Glomerular endothelial cell (primary cell): ENCODE data around the gene ABCB8. TPM values are rescaled to one million over a fixed set of nuclear protein-coding genes. Genes with fewer than 3 reads are reported as not detected.

Experiments
- DNase-seq: peaks from one replicate; pipeline ENCODE4 v3.0.0-alpha.2; 2011; ENCODE audit warnings: low read depth, low spot score; ENCODE audit errors: extremely low read depth
- total RNA-seq: library from RNA; depleted of rRNA; stranded (reverse); fragments of >200 nt; gene quantifications from 2 replicates; pipeline ENCODE4 v1.2.3, GENCODE V29; 2015

Gene ABCB8
- total RNA-seq, 1 donor from 2014 or later, result 47.5 TPM

- no peak for DNase-seq
Measured at GRCh38 chr7:151056666-151057505, 28.6 kb downstream of the ABCB8 start.

DNA sequence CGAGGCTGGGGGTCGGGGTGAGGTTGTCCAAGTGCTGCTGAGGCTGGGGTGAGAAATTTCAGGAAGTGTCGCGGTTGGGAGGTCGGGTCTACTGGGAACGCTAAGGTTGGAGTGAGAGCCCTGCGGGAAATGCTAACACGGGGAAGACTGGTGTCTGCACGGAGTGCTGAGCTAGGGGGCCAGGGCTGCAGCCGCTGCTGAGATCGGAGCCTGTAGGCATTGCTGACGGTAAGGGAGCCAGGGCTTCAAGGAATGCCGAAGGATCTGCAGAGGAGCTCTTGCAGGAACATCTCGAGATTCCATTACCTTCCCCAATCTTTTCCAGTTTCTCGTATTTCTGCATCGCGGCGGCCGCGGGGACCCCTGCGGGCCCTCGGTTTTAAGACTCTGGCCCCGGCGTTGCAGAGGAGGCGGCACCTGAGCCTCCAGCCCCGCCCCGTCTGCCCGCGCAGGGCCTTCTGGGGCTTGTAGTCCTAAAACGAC is 29.3 kb downstream of the ABCB8 start, which contains the start of gene CDK5:
CDK5 (minus strand) TSS at position 392 of the 483 bp plus-strand sequence; CDS start at position 343, 49 bp downstream.
- no peak for DNase-seq

- DNase-seq, result peak; percentile 96
Measured at GRCh38 chr7:151057989-151058780, 29.9 kb downstream of the ABCB8 start.

DNA sequence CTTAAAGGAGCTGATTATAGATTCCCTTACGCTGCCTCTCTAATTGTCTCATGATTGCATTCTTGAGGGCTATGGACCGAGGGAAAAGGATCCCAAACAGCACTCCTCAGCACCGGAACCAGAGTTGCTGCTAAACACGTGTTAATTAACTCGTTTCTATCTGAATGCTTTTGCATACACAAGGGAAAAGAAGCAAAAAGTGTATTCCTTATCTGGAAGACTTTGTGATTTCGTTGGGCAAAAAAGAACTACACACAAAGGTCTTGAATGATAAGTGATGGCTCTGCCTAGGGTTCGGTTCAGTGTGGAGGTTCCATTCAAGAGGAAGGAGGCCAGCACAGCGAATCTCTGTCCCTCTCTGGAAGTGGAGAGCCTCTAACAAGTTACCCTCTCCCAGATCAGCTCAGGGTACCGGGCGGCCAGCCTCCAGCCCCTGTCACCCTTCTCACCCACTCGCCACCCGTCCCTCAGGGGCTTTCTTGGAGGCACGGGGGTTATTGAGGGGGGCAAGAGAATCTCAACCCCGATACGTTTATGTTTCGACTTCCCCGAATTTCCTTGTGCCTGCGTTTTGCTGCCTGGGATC is 30.6 kb downstream of the ABCB8 start:
- no peak for DNase-seq

GRCh38 chr7:151059367-151060112 is 31.3 kb downstream of the ABCB8 start, which contains the start of gene SLC4A2:
SLC4A2 (plus strand) TSS chr7:151059589; CDS start chr7:151061988, 2,399 bp downstream.
- no peak for DNase-seq

- no peak for DNase-seq
Measured at GRCh38 chr7:151060113-151060415, 31.8 kb downstream of the ABCB8 start.

- DNase-seq, result no peak
Measured at GRCh38 chr7:151060416-151061212, 32.4 kb downstream of the ABCB8 start.

DNA sequence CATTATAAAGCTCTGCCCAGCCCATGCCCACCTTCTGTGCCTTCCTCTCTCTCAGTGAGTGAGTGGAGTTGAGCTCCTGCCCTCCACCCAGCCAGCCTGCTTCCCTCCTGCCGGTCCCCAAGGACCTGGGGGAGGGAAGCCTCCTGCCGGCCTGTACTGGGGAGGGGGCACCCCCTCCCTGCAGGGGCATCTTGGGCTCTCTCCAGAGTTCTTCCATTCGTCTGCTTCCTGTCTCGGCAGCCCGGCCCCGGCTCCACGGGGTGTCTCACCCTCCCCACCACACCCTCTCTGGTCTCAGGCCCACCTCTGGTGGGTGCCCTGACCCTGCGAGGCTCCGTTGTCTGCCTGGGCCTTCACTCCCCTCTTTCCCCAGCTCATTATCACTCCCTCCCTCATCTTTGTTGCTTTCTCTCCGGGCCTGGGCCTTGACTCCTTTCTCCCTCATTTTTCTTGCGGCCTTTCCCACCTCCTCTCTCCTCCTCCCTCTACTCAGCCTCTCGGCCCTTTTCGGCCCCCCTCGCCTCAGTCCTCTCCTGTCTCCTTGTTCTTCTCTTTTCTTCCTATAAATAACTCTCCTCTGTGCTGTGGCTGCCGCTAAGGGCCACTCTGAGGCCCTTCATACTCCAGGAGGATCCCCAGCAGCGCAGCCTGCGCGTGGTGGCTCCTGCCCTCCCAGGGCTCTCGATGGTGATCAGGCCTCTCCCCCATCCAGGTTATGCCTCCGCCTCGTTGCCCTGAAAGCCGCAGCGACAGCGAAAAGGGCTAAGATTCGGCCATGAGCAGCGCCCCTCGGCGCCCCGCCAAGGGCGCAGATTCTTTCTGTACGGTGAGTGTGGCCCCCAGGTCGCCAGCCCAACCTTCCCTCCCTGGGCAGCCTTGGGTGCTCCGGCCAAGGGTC is 33.2 kb downstream of the ABCB8 start:
- no peak for DNase-seq

DNA sequence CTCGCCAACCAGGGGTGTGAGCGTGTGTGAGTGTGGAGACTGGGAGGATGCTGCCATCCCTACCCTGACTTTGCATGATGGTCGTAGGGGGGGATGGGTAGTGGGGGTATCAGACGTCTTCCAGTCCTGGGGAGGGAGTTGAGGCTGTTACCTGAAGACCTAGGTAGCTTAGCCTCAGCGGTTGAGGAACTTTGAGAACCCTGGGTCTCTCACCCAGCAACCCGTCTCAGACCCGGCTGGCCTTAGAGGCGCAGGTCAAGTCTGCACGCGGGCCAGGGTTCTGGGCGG is 33.8 kb downstream of the ABCB8 start:
- DNase-seq, result no peak

DNA sequence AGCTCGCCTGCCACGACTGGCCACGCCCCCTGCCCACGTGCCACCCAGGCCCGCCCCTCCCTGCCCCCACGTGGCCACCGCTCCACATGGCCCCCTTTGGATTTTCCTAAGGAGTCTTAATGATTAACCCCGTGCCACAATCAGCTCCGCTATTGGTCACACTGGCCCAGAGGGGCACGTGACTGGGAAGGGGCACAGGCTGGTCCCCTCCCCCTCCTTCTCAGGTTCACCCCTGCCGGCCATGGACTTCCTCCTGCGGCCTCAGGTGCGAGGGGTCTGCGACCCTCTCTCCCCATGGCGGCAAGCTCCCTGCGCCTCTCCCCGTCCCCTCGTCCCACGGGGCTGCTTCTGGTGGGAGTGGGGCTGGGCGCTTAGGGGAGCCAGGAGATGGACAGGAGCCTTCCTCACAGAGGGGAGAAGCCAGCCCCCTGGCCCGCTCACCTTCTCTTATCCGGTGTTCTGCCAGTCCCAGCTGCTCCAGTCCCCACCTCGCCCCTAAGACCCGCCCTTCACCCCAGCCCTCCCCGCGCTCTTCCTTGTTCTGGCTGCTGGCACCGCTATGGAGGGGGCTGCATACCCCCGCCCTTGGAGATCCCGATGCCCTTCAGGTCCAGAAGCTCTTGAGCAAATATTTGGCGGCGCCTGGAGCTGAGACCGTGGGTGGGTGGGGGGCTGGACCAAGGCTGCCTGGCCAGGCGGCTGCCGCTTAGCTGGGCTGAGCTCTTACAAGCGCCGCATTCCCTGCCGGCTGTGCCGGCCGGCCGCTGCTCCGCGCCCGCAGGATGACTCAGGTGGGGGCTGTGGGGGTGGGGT is 34.4 kb downstream of the ABCB8 start:
- DNase-seq, result no peak

- no peak for DNase-seq
Measured at GRCh38 chr7:151063212-151063561, 34.9 kb downstream of the ABCB8 start.

GRCh38 chr7:151064454-151064853 is 36.2 kb downstream of the ABCB8 start:
- no peak for DNase-seq

DNA sequence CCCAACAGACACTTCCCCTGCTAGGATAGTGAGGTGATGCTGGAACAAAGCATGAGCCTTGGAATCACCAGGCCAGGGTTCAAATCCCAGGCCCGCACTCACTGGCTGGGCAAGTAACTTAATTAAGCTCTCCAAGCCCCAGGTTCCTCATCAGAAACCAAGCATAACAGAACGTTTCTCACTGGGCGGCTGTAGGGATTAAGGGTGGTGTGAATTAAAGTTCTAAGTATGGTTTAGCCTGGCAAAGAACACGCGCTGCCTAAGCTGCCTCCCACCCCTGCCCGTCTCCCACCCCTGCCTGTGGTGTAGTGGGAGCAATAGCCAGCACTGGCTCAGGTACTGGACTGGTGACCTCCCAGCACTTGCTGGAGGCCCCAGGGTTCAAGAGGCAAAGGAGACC is 36.7 kb downstream of the ABCB8 start:
- no peak for DNase-seq

DNA sequence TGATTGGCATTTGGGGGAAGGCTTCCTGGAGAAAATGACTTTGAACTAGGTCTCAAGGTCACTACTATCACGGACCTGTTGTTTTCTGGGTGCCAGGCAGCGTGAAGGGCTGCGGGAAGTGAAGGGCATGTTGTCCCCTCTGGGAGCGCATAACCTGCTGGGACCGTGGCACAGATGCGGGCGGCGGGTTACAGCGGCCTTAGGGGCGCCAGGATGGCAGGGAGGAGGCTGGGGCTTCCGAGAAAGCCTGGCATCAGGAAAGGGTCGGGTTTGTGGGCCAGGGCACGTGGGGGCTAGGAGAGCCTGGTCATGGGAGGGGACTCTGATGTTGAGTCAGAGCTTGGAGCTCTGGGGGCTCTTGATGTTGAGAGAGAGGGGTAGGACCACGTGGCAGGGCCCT is 37.3 kb downstream of the ABCB8 start:
- no peak for DNase-seq

- no peak for DNase-seq
Measured at GRCh38 chr7:151066273-151066974, 38.2 kb downstream of the ABCB8 start.

GRCh38 chr7:151068069-151068773 is 40.0 kb downstream of the ABCB8 start:
- DNase-seq, result no peak
